IMR-90 (cell line): ENCODE results near the gene NDUFA3. TPM values are rescaled to one million over a fixed set of nuclear protein-coding genes. Genes with fewer than 3 reads are reported as not detected.

ENCODE experiments used
- ATAC-seq: fragments of 200-7000 bp; cut with Tn5 transposase; 2 replicates; pipeline ENCODE4 v1.9.1; 2020; ENCODE audit warnings: low read depth, mild to moderate bottlenecking, moderate library complexity
- BruUV-seq: library from RNA; stranded (reverse); fragments of 400-500 nt; replicated peaks from 2 replicates; lab custom pipeline; 2021; lab: Mats Ljungman, UMichigan
- CTCF ChIA-PET: fragments of 300-600 bp; formaldehyde crosslinking; extraction: SDS; loops from one replicate; lab custom pipeline; 2021; ENCODE audit warnings: antibody characterized with exemption; lab: Yijun Ruan, JAX
- POLR2A ChIA-PET: fragments of 300-600 bp; sonication (Branson Sonifier 250); formaldehyde crosslinking; loops from one replicate; lab custom pipeline; 2022; ENCODE audit warnings: antibody characterized with exemption; ENCODE audit not compliant: unreplicated experiment; lab: Charles Lee
- DNase-seq: peaks from one replicate; pipeline ENCODE4 v3.0.0; 2013
- H2AFZ ChIP-seq: replicated peaks from 2 replicates; pipeline ENCODE3; 2013; ENCODE audit warnings: low read length, mild to moderate bottlenecking; ENCODE audit not compliant: poor library complexity
- H2AK5ac ChIP-seq: 2 replicates; pipeline ENCODE4 v1.6.1; 2013; ENCODE audit warnings: low read depth, low read length, inconsistent platforms
- H2AK9ac ChIP-seq: replicated peaks from 2 replicates; pipeline ENCODE3; 2013; ENCODE audit warnings: mild to moderate bottlenecking, low read depth, low read length, moderate library complexity; ENCODE audit not compliant: poor library complexity
- H2BK120ac ChIP-seq: 2 replicates; pipeline ENCODE4 v1.6.1; 2013; ENCODE audit warnings: low read depth, low read length, inconsistent platforms
- H2BK15ac ChIP-seq: 3 replicates; pipeline ENCODE4 v1.6.1; 2013; ENCODE audit warnings: low read depth, low read length, inconsistent platforms
- H2BK20ac ChIP-seq: 2 replicates; pipeline ENCODE4 v1.6.1; 2013; ENCODE audit warnings: low read depth, mild to moderate bottlenecking, inconsistent platforms, low read length, moderate library complexity
- H2BK5ac ChIP-seq: 2 replicates; pipeline ENCODE4 v1.6.1; 2013; ENCODE audit warnings: mild to moderate bottlenecking, low read depth, low read length, inconsistent platforms; ENCODE audit not compliant: poor library complexity, severe bottlenecking
- H3K14ac ChIP-seq: replicated peaks from 2 replicates; pipeline ENCODE4 v1.6.1; 2013; ENCODE audit warnings: low read depth, low read length, inconsistent platforms
- H3K18ac ChIP-seq: 2 replicates; pipeline ENCODE4 v1.6.1; 2013; ENCODE audit warnings: low read depth, low read length, control low read depth
- H3K23ac ChIP-seq: 2 replicates; pipeline ENCODE4 v1.6.1; 2013; ENCODE audit warnings: low read depth, low read length, inconsistent platforms
- H3K27ac ChIP-seq: 2 replicates; pipeline ENCODE4 v1.5.1; 2013; ENCODE audit warnings: mild to moderate bottlenecking, control low read depth, low read length; ENCODE audit not compliant: insufficient read depth
- H3K27me3 ChIP-seq: 2 replicates; pipeline ENCODE4 v1.6.1; 2013; ENCODE audit warnings: low read length; ENCODE audit not compliant: control insufficient read depth, insufficient read depth
- H3K36me3 ChIP-seq: 2 replicates; pipeline ENCODE4 v1.6.1; 2013; ENCODE audit warnings: low read length, mixed read lengths; ENCODE audit not compliant: control insufficient read depth, insufficient read depth
- H3K4ac ChIP-seq: 2 replicates; pipeline ENCODE4 v1.6.1; 2013; ENCODE audit warnings: low read depth, low read length, inconsistent platforms
- H3K4me1 ChIP-seq: 2 replicates; pipeline ENCODE4 v1.6.1; 2013; ENCODE audit warnings: low read length, mixed read lengths; ENCODE audit not compliant: control insufficient read depth, insufficient read depth
- H3K4me2 ChIP-seq: 2 replicates; pipeline ENCODE4 v1.6.1; 2013; ENCODE audit warnings: low read depth, mild to moderate bottlenecking, control low read depth, low read length, moderate library complexity
- H3K4me3 ChIP-seq: 2 replicates; pipeline ENCODE4 v1.5.1; 2013; ENCODE audit warnings: low read depth, mild to moderate bottlenecking, control low read depth, low read length, moderate library complexity; ENCODE audit not compliant: insufficient read depth
- H3K56ac ChIP-seq: 2 replicates; pipeline ENCODE4 v1.6.1; 2013; ENCODE audit warnings: low read length, inconsistent platforms; ENCODE audit not compliant: insufficient read depth; ENCODE audit errors: extremely low read depth
- H3K79me1 ChIP-seq, 2 experiments: 2 replicates each; pipeline ENCODE4 v1.6.1; 2013; ENCODE audit warnings: low read length in 2 of 2, inconsistent platforms in 1 of 2, low read depth in 1 of 2
- H3K9ac ChIP-seq: 2 replicates; pipeline ENCODE4 v1.6.1; 2013; ENCODE audit warnings: low read depth, low read length, control low read depth
- H3K9me1 ChIP-seq: 2 replicates; pipeline ENCODE4 v1.6.1; 2013; ENCODE audit warnings: low read length, inconsistent platforms; ENCODE audit not compliant: insufficient read depth
- H3K9me3 ChIP-seq: 2 replicates; pipeline ENCODE4 v1.6.1; 2013; ENCODE audit warnings: low read length; ENCODE audit not compliant: control insufficient read depth, insufficient read depth
- H4K20me1 ChIP-seq: 2 replicates; pipeline ENCODE4 v1.6.1; 2013; ENCODE audit warnings: low read length, inconsistent platforms; ENCODE audit not compliant: insufficient read depth
- H4K5ac ChIP-seq: 2 replicates; pipeline ENCODE4 v1.6.1; 2013; ENCODE audit warnings: mild to moderate bottlenecking, low read depth, low read length, control low read depth
- H4K8ac ChIP-seq, 2 experiments: 2 replicates each; pipeline ENCODE4 v1.6.1; 2013; ENCODE audit warnings: low read depth in 2 of 2, low read length in 2 of 2, control low read depth in 1 of 2, inconsistent platforms in 1 of 2
- H4K91ac ChIP-seq: 2 replicates; pipeline ENCODE4 v1.6.1; 2013; ENCODE audit warnings: low read depth, low read length, inconsistent platforms; ENCODE audit not compliant: insufficient read depth
- MAFK ChIP-seq: IDR thresholded peaks from 2 replicates; pipeline ENCODE4 v1.6.1; 2012; ENCODE audit warnings: low read depth, low read length, improper control_type of control experiment
- RCOR1 ChIP-seq: IDR thresholded peaks from 2 replicates; pipeline ENCODE4 v1.6.1; 2012; ENCODE audit warnings: mild to moderate bottlenecking, low read length, improper control_type of control experiment; ENCODE audit not compliant: insufficient replicate concordance
- WGBS, 2 experiments: methylation state at CpG; one replicate each; pipeline versions ENCODE4 v1.1.5 to v1.1.7; 2013; ENCODE audit warnings: missing lambda C conversion rate in 2 of 2; ENCODE audit not compliant: insufficient read length in 1 of 2; ENCODE audit errors: extremely low coverage in 2 of 2; 5-methylcytosine and 5-hydroxymethylcytosine counted together
- dilution Hi-C: fragments of 300-500 bp; cut with HindIII; formaldehyde crosslinking; loops from one replicate; pipeline ENCODE4 v1.14.3; 2018; ENCODE audit warnings: low sequenced_read_pairs; ENCODE audit not compliant: unreplicated experiment
- in situ Hi-C: fragments of 300-500 bp; cut with MboI; formaldehyde crosslinking; loops from 3 replicates; pipeline ENCODE4 v1.14.3; 2019; ENCODE audit warnings: low sequenced_read_pairs, inconsistent platforms, mixed read lengths
- intact Hi-C: fragments of 100-400 bp; cut with micrococcal nuclease; formaldehyde crosslinking; loops from 2 replicates; pipeline ENCODE4 v1.10.0; 2022
- polyA plus RNA-seq, 3 experiments: library from polyadenylated mRNA; depleted of rRNA; stranded (reverse); fragments of >200 nt; gene quantifications; 2 replicates each; pipeline ENCODE4 v1.2.3, GENCODE V29; 2012; ENCODE audit warnings: low replicate concordance in 1 of 3
- total RNA-seq: library from RNA; depleted of rRNA; stranded (reverse); fragments of >200 nt; gene quantifications from 2 replicates; pipeline ENCODE4 v1.2.3, GENCODE V29; 2012

NDUFA3 gene
- total and polyA plus RNA-seq, 2 of the 4 experiments (the other 2 are of a cell fraction) = 7.9 to 85.0 TPM

DNA sequence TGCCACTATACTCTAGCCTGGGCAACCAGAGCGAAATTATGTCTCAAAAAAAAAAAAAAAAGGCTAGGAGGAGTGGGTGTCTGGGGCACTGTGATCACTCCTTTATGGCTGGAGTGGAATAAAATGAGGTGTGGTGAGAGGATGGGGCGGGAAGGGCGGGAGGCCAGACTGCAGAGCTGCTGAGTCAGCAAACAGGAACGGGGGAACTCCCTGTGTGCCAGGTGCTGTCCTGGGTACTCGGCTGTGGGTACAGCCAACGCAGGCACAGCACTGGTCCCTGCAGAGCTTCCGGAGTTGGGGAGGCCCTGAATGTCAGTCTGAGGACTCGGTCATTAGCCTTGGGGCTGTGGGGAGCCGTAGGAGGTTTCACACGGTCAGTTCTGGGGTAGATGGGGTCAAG is 18.6 kb downstream of the NDUFA3 start:
- Histone ChIP-seq H2BK120ac (no peak overlapping the region), H3K79me1 (peaks cover 14 to 23% of the 10 kb centered on the region in 2 experiments), H2AK9ac (no peak overlapping the region), H3K18ac (no peak overlapping the region), H2BK5ac (no peak overlapping the region), H4K5ac (no peak overlapping the region), H4K91ac (no peak overlapping the region), H3K56ac (no peak overlapping the region), H4K20me1 (no peaks in the 10 kb centered on the region), H2BK15ac (no peak overlapping the region), H2AK5ac (no peak overlapping the region), H3K4me1 (no peaks in the 10 kb centered on the region; the same call in 1 of the 2 replicates), H3K27ac (no peak overlapping the region), H3K4me2 (no peak overlapping the region), H3K9me3 (no peaks in the 10 kb centered on the region), H3K9me1 (no peaks in the 10 kb centered on the region), H3K14ac (no peak overlapping the region), H4K8ac (no peak overlapping the region), H3K9ac (no peak overlapping the region), H3K4me3 (no peak overlapping the region), H2AFZ (no peak overlapping the region), H3K4ac (no peak overlapping the region), H3K23ac (no peak overlapping the region), H3K27me3 (no peaks in the 10 kb centered on the region), H3K36me3 (peaks cover 63% of the 10 kb centered on the region), H2BK20ac (no peak overlapping the region)
- intact Hi-C loops (no loop called here), in situ Hi-C loops (loop anchor here (25.0 kb wide), 1 partner anchor 341 kb away; the partner anchor contains the start of genes CDC42EP5 and LENG9), dilution Hi-C loops (no loop called here)
- ChIA-PET POLR2A (no interaction called here), CTCF (no interaction called here)
- BruUV-seq = no TSS peak
- ATAC-seq (no peak), DNase-seq (no peak)
- peak; percentile 87 for TF ChIP-seq MAFK
- no peak for TF ChIP-seq RCOR1
- WGBS, 2 experiments = 100% methylated on average over 1 of the region's 10 CpGs; no CpG with 5 or more reads in 1 of the 2 experiments
